ENCODE data around the gene MAEA. TPM values are rescaled to one million over a fixed set of nuclear protein-coding genes. Genes with fewer than 3 reads are reported as not detected.

MAEA gene
- total and polyA plus RNA-seq, 8 donors: 28.6 to 74.7 (median 32.7) TPM

DNA sequence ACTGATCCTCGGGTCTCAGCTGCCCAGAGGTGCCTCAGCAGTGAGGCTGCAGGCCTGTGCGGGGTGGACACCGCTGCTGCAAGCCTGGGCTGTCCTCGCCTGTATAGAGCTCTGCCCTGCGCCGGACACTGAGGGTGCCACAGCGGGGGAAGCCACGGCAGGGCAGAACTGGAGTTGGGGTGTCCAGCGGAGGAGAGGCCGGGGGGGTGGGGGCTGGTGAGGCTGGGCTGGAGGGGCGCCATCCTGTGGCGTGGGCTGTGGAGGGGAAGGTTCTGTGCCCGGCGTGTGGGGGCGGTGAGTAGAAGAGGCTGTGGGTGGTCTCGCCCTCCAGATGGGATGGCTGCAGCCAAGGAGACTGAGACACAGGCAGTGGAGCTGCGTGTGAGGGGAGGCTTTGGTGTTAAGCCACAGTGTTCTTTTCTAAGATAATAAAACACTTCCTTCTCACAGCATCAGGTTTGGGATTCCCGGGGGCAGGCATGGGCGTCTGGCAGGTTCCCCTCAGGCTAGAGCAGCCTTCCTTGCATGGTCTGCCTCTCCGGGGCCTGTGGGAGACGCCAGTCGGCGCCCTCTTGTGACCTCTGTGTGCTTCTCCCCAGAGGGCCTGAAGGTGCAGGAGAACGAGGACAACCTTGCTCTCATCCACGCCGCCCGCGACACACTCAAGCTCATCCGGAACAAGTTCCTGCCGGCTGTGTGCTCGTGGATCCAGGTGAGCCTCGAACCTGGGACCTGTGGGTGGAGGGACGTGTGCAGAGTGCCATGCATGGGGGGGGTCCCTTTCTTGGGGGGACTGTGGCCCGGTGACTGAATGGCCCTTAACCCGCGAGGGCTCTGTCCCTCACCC is 64.7 kb downstream of the MAEA start:
- FAIRE-seq (no peak), DNase-seq (peak in 2 of 6 donors; percentile 36 to 71), ATAC-seq (no peak)
- Histone ChIP-seq H3K36me3 (peaks cover 0 to 8% (median 0%) of the 10 kb centered on the region in 3 donors), H3K9me3 (no peaks in the 10 kb centered on the region), H3K27ac (no peak overlapping the region), H3K27me3 (no peaks in the 10 kb centered on the region), H3K4me1 (no peaks in the 10 kb centered on the region), H3K4me3 (no peak overlapping the region)
- 90 to 94% methylated on average over 36 of the region's 36 CpGs for WGBS, 2 donors
- intact Hi-C loops (cut with DNase I): loop anchor here in 2 of 3 donors (5.0 to 10.0 kb wide), 3 partner anchors 158 to 278 kb away; no protein-coding TSS in a partner anchor
- TF ChIP-seq CTCF (IDR thresholded peaks at IDR 0.05): no peak

DNA sequence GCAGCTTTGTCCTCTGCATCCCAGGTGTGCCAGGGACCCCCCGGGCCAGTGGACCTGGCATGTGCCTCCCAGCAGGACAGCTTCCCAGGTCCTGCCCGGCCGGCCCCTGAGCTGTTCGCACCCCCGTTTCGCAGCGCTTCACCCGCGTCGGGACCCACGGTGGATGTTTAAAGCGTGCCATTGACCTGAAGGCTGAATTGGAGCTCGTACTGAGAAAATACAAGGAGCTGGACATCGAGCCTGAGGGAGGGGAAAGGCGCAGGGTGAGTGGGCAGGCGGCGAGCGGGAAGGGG is 65.2 kb downstream of the MAEA start:
- WGBS, 2 donors: 92 to 97% methylated on average over 18 of the region's 18 CpGs
- TF ChIP-seq CTCF (IDR thresholded peaks at IDR 0.05): no peak
- no peaks in the 10 kb centered on the region for H3K27me3 ChIP-seq
- H3K27ac ChIP-seq: no peak overlapping the region
- H3K9me3 ChIP-seq: no peaks in the 10 kb centered on the region
- peaks cover 0 to 8% (median 0%) of the 10 kb centered on the region in 3 donors for H3K36me3 ChIP-seq
- ATAC-seq: no peak
- H3K4me3 ChIP-seq: no peak overlapping the region
- no peaks in the 10 kb centered on the region for H3K4me1 ChIP-seq
- intact Hi-C loops (cut with DNase I): loop anchor here in 2 of 3 donors (5.0 to 10.0 kb wide), 4 partner anchors 157 to 277 kb away; no protein-coding TSS in a partner anchor
- peak in 1 of 6 donors; percentile 68 for DNase-seq
- no peak for FAIRE-seq

- Histone ChIP-seq H3K4me3 (no peak overlapping the region), H3K9me3 (no peaks in the 10 kb centered on the region), H3K27ac (no peak overlapping the region), H3K4me1 (no peaks in the 10 kb centered on the region), H3K36me3 (peaks cover 0 to 8% (median 0%) of the 10 kb centered on the region in 3 donors), H3K27me3 (no peaks in the 10 kb centered on the region)
- no peak for FAIRE-seq
- 84 to 91% methylated on average over 14 of the region's 14 CpGs for WGBS, 2 donors
- no peak for TF ChIP-seq CTCF (IDR thresholded peaks at IDR 0.05)
- peak in 2 of 6 donors; percentile 24 to 74 for DNase-seq
- ATAC-seq: peak in 1 of 4 donors; percentile 23
- intact Hi-C loops (cut with DNase I): loop anchor here in 1 of 3 donors (5.0 to 10.0 kb wide), 2 partner anchors 162 to 269 kb away; no protein-coding TSS in a partner anchor
These were observed 65.7 kb downstream of the MAEA start for GRCh38 chr4:1355378-1355777.

- H3K27ac ChIP-seq: no peak overlapping the region
- DNase-seq (peak in 4 of 6 donors; percentile 63 to 84 (median 74)), ATAC-seq (peak in 3 of 4 donors; percentile 51 to 58 (median 52)), FAIRE-seq (no peak)
- H3K4me1 ChIP-seq: no peaks in the 10 kb centered on the region
- no peak overlapping the region for H3K4me3 ChIP-seq
- peak; percentile 58 to 74 (median 69) for TF ChIP-seq CTCF (IDR thresholded peaks at IDR 0.05)
- 59 to 61% methylated on average over 28 of the region's 28 CpGs for WGBS, 2 donors
- intact Hi-C loops (cut with DNase I): loop anchor here in 1 of 3 donors (5.0 to 10.0 kb wide), 2 partner anchors 161 to 268 kb away; no protein-coding TSS in a partner anchor
- H3K27me3 ChIP-seq: no peaks in the 10 kb centered on the region
- H3K9me3 ChIP-seq: no peaks in the 10 kb centered on the region
- H3K36me3 ChIP-seq: peaks cover 0 to 8% (median 0%) of the 10 kb centered on the region in 3 donors
These were observed 66.7 kb downstream of the MAEA start for GRCh38 chr4:1356181-1356998.

Measured in pancreas (tissue), 10 donors.